ENCODE data around the gene EIF4E1B.

EIF4E1B gene

GRCh38 chr5:176692839-176693476 lies 62.5 kb downstream of the EIF4E1B start:
- no peak for TF ChIP-seq CTCF (IDR thresholded peaks at IDR 0.05; ENCODE audit: insufficient read depth, low read length, missing control alignments)
- CTCF ChIA-PET = interaction anchor here (5.0 kb wide), 1 partner anchor 33 kb away, joined by 15 read pairs; no protein-coding TSS in a partner anchor
- POLR2A ChIA-PET = no interaction called here
- no peak for DNase-seq (ENCODE audit: low read depth, low spot score)
- no peak overlapping the region for H3K4me3 ChIP-seq (ENCODE audit: low read depth, low read length)

- DNase-seq (ENCODE audit: low read depth, low spot score) = no peak
- POLR2A ChIA-PET = no interaction called here
- H3K4me3 ChIP-seq (ENCODE audit: low read depth, low read length) = no peak overlapping the region
- no peak for TF ChIP-seq CTCF (IDR thresholded peaks at IDR 0.05; ENCODE audit: insufficient read depth, low read length, missing control alignments)
- CTCF ChIA-PET = interaction anchor here (5.0 kb wide), 1 partner anchor 33 kb away, joined by 15 read pairs; no protein-coding TSS in a partner anchor
These were observed 63.0 kb downstream of the EIF4E1B start for GRCh38 chr5:176693477-176693851.

- no peak overlapping the region for H3K4me3 ChIP-seq (ENCODE audit: low read depth, low read length)
- TF ChIP-seq CTCF (IDR thresholded peaks at IDR 0.05; ENCODE audit: insufficient read depth, low read length, missing control alignments) = no peak
- DNase-seq (ENCODE audit: low read depth, low spot score) = no peak
- ChIA-PET POLR2A (no interaction called here), CTCF (interaction anchor here (5.0 kb wide), 1 partner anchor 34 kb away, joined by 15 read pairs; no protein-coding TSS in a partner anchor)
These were observed 63.7 kb downstream of the EIF4E1B start for GRCh38 chr5:176694146-176694545.

- CTCF ChIA-PET = interaction anchor here (1.4 to 5.0 kb wide), 2 partner anchors 34 to 35 kb away, joined by 5 to 15 read pairs; no protein-coding TSS in a partner anchor
- DNase-seq (ENCODE audit: low read depth, low spot score) = no peak
These were observed 64.2 kb downstream of the EIF4E1B start for GRCh38 chr5:176694631-176695030.

GRCh38 chr5:176695073-176695472 lies 64.6 kb downstream of the EIF4E1B start:
- TF ChIP-seq CTCF (IDR thresholded peaks at IDR 0.05; ENCODE audit: insufficient read depth, low read length, missing control alignments) = no peak
- ChIA-PET CTCF (interaction anchor here (1.4 kb wide), 1 partner anchor 34 kb away, joined by 5 read pairs; no protein-coding TSS in a partner anchor), POLR2A (no interaction called here)
- DNase-seq (ENCODE audit: low read depth, low spot score) = no peak
- no peak overlapping the region for H3K4me3 ChIP-seq (ENCODE audit: low read depth, low read length)

More at GRCh38 chr5:176694631-176695030, 64.2 kb downstream of the EIF4E1B start:
- no peak for TF ChIP-seq CTCF (IDR thresholded peaks at IDR 0.05; ENCODE audit: insufficient read depth, low read length, missing control alignments)
- no peak overlapping the region for H3K4me3 ChIP-seq (ENCODE audit: low read depth, low read length)
- POLR2A ChIA-PET = no interaction called here

Data from AG04449 (cell line).